AG10803 (cell line): ENCODE results near the gene AFF1.
"Not testable (repeated sequence)": the region's sequence is repeated elsewhere in the genome, so short reads cannot be mapped to it uniquely, and the experiment has no call there.

ENCODE experiments used
- DNase-seq: peaks from one replicate; pipeline ENCODE4 v3.0.0; 2010; ENCODE audit warnings: low read depth
- H3K4me3 ChIP-seq: 2 replicates; pipeline ENCODE4 v1.5.1; 2011; ENCODE audit warnings: mild to moderate bottlenecking, low read length, control low read depth
- CTCF ChIP-seq: conservative IDR thresholded peaks from 2 replicates; pipeline ENCODE4 v1.5.1; 2011; ENCODE audit warnings: mild to moderate bottlenecking, low read length, control low read depth, inconsistent platforms

Gene AFF1

GRCh38 chr4:86981789-86982188, 47.0 kb downstream of the AFF1 start:
- TF ChIP-seq CTCF: no peak
- DNase-seq: no peak
- no peak overlapping the region for H3K4me3 ChIP-seq

GRCh38 chr4:86985852-86986251, 51.0 kb downstream of the AFF1 start:
- not testable (repeated sequence) for H3K4me3 ChIP-seq, DNase-seq

GRCh38 chr4:86989658-86990057, 54.8 kb downstream of the AFF1 start:
- DNase-seq: not testable (repeated sequence)

GRCh38 chr4:86990510-86990909, 55.7 kb downstream of the AFF1 start:
- TF ChIP-seq CTCF: no peak
- no peak for DNase-seq
- no peak overlapping the region for H3K4me3 ChIP-seq

More at GRCh38 chr4:86989658-86990057, 54.8 kb downstream of the AFF1 start:
- not testable (repeated sequence) for H3K4me3 ChIP-seq

GRCh38 chr4:86991994-86992393, 57.2 kb downstream of the AFF1 start:
- TF ChIP-seq CTCF: no peak
- H3K4me3 ChIP-seq: no peak overlapping the region
- DNase-seq: no peak

- no peak overlapping the region for H3K4me3 ChIP-seq
- no peak for TF ChIP-seq CTCF
- no peak for DNase-seq
These were observed 59.3 kb downstream of the AFF1 start for GRCh38 chr4:86993909-86994681.

- DNase-seq: no peak
- no peak for TF ChIP-seq CTCF
- H3K4me3 ChIP-seq: no peak overlapping the region
These were observed 59.9 kb downstream of the AFF1 start for GRCh38 chr4:86994686-86995085.

- DNase-seq, H3K4me3 ChIP-seq: not testable (repeated sequence)
These were observed 61.7 kb downstream of the AFF1 start for GRCh38 chr4:86996510-86996909.

- no peak for TF ChIP-seq CTCF
- H3K4me3 ChIP-seq: no peak overlapping the region
- DNase-seq: peak; percentile 18
These were observed 64.4 kb downstream of the AFF1 start for GRCh38 chr4:86999136-86999643.
